ENCODE results near the gene DPPA3.
"Not testable (repeated sequence)": the region's sequence is repeated elsewhere in the genome, so short reads cannot be mapped to it uniquely, and the experiment has no call there.

The DPPA3 gene

DNA sequence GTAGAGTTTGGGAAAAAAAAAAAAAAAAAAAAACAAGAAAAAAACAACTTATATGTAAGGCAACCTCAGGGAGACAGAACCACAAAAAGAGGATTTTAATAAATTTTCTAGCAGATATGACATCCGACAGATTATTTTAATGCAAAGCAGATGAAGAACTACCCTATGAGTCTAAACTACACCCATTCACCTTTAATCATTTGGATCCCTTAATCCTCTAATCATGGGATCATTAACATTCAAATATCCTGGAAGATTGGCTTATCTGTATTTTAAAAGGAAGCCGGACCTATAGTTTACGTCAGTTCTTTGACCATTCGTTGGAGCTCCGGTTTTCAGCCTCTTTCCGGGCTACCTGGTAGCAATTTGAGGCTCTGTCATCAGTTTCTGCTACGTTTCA, at the start of gene DPPA3:
DPPA3 (plus strand) TSS at position 301 of the 400 bp plus-strand sequence. CDS start 138 bp downstream, outside the sequence.
- DNase-seq = no peak

- DNase-seq = no peak
These were observed 49.5 kb upstream of the DPPA3 start for GRCh38 chr12:7661741-7662140.

DNA sequence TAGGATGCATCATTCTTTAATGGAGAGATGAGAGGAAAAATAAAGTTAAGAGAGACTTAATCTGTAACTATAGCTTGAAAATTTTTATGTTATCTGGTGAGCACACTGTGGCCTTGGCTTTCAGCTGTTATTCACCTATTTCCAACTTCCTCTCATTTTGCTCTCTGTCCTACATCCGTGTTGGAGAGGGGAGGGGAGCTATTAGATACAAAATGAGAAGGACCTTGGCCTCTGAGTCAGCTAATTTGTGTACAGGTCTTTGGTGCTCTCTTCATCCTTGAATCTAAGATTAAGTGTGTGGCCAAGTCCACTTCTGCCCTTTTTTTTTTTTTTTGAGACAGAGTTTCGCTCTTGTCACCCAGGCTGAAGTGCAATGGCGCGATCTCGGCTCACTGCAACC, 44.6 kb upstream of the DPPA3 start:
- DNase-seq = no peak

DNA sequence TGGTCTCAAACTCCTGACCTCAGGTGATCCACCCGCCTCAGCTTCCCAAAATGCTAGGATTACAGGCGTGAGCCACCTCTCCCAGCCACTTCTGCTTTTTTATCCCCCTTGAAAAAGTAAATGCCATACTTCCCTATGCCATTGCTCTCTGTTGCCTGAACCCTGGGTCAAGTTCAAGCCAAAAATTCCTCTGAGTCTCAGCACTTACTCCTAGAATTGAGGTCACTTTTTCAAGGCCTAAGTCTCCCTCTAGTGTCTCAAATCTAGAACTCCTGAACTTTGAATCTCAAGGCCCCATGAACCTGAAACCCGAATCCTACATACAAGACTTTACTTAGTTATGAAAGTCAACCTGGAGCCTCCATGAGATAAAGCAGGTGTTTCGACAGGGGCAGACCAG, 44.1 kb upstream of the DPPA3 start:
- no peak for DNase-seq

GRCh38 chr12:7668171-7668570, 43.1 kb upstream of the DPPA3 start:
- DNase-seq = no peak

GRCh38 chr12:7675455-7675854, 35.8 kb upstream of the DPPA3 start:
- not testable (repeated sequence) for DNase-seq

DNA sequence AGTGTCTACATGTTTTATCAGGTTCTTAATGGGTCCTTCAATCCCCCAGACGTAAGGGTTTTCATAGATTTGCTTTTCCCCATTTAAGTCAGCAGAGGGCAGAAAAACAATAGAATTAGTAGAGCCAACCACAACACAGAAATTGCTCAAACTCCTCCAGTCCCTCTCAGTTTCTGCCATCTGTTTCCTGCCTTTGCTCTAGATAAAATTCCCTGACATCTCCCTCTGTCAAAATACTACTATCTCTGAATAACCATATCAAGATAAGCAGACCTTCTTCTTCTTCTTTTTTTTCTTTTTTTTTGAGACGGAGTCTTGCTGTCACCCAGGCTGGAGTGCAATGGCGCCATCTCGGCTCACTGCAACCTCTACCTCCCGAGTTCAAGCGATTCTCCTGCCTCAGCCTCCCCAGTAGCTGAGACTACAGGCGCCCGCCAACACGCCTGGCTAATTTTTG, 33.8 kb upstream of the DPPA3 start:
- peak; percentile 52 for DNase-seq

DNA sequence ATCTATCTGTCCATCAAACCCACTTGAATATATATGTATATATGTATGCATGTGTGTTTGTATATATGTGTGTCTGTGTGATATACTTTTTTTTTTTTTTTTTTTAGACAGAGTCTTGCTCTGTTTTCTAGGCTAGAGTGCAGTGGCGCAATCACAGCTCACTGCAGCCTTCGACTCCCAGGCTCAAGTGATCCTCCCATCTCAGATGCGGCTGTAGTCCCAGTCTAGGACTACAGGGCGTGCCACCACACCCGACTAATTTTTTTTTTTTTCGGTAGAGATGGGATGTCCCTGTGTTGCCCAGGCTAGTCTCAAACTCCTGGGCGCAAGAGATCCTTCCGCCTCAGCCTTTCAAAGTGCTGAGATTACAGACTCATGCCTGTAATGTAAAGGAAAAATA, 32.5 kb upstream of the DPPA3 start:
- DNase-seq = no peak

DNA sequence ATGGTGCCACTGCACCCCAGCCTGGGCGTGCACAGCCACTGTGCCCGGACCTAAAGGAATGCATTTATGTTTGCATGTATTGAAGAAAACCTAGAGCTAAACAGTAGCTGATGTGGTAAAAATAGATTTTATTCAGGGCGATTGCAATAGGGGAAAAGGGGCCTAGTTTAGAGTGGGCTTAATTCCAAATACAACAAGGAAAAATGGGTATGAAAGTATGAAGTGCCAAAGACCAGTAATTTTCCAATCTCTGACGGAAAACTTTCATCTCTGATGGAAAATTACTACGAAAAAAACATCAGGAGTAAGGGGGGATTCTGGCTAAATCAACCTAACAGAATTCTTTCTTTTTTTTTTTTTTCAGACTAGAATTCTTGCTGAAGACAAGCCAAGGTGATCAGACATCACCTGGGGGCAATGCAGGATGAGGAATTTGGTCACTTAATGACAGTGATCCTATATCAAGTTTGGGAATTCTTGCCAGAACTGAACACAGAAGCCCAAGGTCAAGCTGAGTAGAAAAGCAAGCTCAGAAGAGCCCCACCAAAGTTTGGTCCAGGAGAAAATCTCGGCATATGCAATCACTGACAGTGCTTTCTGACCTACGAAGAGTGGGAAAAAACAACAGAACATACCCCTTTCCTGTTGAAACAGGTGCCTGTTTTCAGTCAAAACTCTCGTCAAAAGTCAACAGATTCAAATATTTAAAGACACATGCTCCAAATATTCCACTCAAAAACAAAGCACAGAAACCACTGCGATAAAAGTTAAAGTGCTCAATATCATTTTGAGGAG, 31.8 kb upstream of the DPPA3 start:
- no peak for DNase-seq

GRCh38 chr12:7681535-7681934, 29.7 kb upstream of the DPPA3 start:
- no peak for DNase-seq

DNA sequence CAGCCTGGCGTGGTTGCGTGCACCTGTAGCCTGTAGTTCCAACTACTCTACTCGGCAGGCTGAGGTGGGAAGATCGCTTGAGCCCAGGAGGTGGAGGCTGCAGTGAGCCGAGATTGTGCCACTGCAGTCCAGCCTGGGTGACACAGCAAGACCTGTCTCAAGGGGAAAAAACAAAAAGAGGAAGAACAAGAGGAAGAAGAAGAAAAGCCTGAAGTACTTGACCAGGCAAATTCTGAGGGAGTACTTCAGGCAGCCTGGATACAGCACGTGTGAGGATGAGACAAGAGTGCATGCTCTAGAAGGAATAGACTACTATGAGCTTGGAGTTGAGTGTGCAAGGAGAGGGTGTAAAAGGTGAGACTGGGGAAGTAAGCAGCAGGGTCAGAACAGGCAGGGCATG, 17.4 kb upstream of the DPPA3 start:
- no peak for DNase-seq

- no peak for DNase-seq
These were observed 16.5 kb upstream of the DPPA3 start for GRCh38 chr12:7694556-7695236.

DNA sequence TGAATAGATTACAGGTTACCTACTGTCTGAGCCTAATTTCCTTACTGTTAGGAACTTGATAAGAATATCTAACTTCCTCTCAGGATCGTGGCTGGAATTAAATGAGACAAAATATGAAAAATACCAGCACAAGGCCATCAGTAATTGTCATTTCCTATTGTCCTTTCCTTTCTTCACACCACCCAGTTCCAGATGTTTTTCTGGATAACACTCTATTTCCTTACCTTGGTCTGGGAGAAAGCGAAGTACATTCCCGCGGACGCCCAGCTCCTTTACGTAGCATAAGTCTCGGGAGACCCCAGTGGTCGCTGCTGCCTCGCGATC, 16.0 kb upstream of the DPPA3 start:
- DNase-seq = no peak

DNA sequence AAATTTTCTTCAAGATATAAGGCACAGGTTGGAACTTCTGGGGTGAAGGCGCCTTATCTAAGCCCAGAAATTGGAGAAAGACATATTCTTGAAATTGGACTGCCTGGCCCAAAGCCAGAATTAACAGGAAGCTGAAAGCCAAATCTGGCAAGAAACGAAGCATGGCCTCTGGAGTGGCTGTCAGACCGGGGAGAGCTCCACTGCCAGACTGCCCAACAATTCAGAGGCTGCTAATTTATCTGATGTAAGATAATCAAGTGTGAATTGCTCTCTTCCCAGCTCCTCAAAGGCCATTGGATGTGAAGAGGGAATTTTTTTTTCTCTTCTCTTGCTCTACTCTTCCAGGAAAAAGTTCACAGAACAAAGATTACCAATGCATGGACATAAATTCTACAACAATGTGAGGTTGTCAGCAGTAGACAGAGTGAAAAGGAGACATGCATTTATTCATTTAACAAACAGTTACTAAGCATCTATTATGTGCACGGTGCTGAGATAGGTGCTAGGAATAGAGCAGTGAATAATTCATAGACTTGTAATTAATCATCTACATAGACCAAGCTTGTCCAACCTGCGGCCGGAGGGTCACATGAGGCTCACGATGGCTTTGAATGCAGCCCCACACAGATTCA, 15.6 kb upstream of the DPPA3 start, which contains the start of gene GDF3:
GDF3 (minus strand) TSS at position 210 of the 632 bp plus-strand sequence; CDS start at position 163, 47 bp downstream.
- peak; percentile 16 for DNase-seq

GRCh38 chr12:7705846-7706245, 5.4 kb upstream of the DPPA3 start:
- no peak for DNase-seq

GRCh38 chr12:7709969-7710675, 1.1 kb upstream of the DPPA3 start:
- no peak for DNase-seq

DNA sequence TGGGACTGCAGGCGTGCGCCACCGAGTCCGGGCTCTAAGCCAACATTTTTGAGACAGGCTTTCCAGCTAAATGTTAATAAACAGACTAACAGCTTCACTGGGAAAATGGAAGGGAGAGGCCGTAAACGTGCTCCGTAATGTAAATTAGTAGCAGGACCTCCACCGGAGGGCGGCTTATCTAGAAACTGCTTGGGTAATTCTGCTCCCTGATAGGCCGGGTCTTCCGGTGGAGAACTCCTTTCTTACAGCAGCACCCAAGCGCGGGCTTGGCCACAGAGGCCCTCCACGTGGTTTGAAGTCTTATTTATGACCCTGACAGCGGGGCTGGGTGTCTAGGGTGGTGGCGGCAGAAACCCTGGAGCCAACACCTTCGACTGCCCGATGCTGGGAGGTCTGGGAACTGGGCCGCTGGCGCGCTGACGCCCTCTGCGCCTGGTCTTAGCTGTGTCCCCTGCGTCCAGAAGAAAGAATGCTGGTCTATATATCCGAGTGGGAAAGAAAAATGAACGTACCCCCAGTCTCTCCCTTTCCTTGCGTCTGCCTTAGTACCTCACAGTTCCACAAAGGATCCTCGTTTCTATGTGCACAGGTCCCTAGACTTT, 1.7 kb downstream of the DPPA3 start:
- DNase-seq = no peak

DNA sequence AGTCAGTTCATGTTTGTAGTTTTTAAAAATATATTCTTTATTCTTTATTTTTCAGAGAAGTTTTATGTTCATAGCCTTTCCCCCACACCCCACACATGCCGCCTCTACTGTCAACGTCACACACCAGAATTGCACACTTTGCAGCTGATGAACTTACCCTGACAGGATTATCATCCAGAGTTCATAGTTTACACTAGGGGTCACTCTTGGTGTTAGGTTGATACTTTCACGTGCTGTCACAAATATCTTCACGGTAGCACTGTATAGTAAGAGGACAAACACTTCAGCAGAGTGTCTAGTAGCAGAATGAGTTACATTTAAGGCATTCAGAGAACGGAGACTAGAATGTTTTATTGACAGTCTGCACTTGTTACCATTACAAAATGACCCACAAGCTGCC, 5.1 kb downstream of the DPPA3 start:
- DNase-seq = peak; percentile 16

DNA sequence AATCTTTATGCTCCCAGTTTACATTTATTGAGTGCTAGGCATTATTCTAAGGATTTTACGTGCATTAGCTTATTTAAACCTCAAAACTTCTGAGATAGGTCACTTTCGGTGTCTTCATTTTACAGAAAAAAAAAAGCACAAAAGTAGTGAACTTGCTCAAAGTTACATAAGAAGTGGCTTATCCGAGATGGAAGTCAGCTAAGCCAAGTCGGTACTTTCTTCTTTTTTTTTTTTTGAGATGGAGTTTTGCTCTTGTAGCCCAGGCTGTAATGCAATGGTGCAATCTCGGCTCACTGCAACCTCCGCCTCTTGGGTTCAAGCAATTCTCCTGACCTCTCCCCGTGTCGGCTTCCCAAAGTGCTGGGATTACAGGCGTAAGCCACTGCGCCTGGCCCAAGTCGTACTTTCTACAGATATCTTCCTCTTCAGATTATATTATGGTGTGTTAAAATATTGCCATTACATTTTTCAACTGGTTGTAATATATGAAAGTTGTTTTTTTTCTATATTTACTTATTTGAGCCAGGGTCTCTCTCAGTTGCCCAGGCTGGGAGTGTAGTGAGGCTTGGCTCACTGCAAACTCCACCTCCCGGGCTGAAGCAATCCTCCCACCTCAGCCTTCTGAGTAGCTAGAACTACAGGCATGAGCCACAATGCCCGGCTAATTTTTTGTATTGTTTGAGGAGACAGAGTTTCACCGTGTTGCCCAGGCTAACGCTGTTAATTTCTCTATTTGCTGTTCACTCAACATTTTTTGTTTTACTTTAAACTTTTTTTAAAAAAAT, 8.9 kb downstream of the DPPA3 start:
- no peak for DNase-seq

DNA sequence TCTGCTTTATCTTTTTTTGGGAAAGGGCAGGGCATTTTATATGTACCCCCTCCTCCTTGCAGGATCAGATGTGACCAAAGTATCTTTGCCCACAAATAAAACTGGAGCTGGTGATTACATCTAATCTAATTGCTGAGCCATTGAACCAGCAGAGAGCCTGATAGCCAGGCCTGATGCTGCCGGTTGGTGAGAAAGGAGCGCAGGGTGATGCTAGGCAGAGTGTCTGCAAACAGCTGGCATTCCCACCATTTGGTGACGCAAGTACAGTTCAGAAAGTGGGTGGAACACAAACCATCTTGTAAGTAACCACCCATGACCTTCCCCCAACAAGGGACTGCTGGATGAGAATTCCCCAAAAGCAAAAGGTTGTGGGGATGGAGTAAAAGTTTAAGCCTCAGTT, 12.7 kb downstream of the DPPA3 start:
- no peak for DNase-seq

GRCh38 chr12:7729746-7730145, 18.5 kb downstream of the DPPA3 start:
- no peak for DNase-seq

DNA sequence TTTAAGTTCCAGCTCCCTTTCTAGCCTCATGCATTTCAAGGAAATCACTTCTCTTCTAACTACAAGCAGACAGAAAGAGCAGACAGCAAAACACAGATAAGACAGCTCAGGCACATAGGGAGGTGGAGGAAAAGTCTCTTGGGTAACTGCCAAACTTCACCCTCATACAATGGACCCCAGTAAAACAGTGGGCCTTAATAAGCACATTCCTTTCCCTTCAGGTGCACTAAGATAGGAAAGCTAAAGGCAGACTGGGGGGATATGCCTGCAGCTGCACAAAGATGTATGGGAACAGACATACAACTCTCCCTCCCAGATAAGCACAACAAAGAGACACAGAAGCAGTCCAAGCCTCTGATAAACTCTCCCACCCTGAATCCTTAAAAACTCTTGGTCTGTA, 19.8 kb downstream of the DPPA3 start:
- not testable (repeated sequence) for DNase-seq

Measured in NCI-H1105 treated with DMSO at 0.1 percent for 48 hours (cell line).